Measurements from ENCODE around the gene CYP24A1. TPM values are rescaled to one million over a fixed set of nuclear protein-coding genes. Genes with fewer than 3 reads are reported as not detected.

Gene CYP24A1
- total and polyA plus RNA-seq, 2 of the 8 experiments (the other 6 are each of a cell fraction or from before 2014, with no cell fraction given), result not detected

- WGBS, 2 experiments (ENCODE audit: extremely low coverage in 1 of 2, insufficient coverage in 1 of 2, insufficient read length in 1 of 2, insufficient replicate concordance in 2 of 2, low coverage in 1 of 2, low lambda C conversion rate in 2 of 2, missing lambda C conversion rate in 1 of 2), result 86% methylated on average over 2 of the region's 2 CpGs; no CpG with 5 or more reads in 1 of the 2 experiments
- TF ChIP-seq POU5F1 (IDR thresholded peaks at IDR 0.05; ENCODE audit: low read depth, low read length) (no peak), CHD2 (IDR thresholded peaks at IDR 0.05; ENCODE audit: low read length) (no peak), EGR1 (IDR thresholded peaks at IDR 0.05; ENCODE audit: borderline replicate concordance, low read depth, low read length) (no peak), BCL11A (IDR thresholded peaks at IDR 0.05; ENCODE audit: low read depth in 2 of 2, low read length in 2 of 2) (no peak), ATF3 (IDR thresholded peaks at IDR 0.05; ENCODE audit: insufficient read depth, low read depth, low read length) (no peak), E2F6 (IDR thresholded peaks at IDR 0.05) (no peak), RAD21 (IDR thresholded peaks at IDR 0.05 in 1 of 2, conservative IDR thresholded peaks at IDR 0.05 in 1 of 2; ENCODE audit: low read depth in 2 of 2, low read length in 2 of 2) (no peak), MAFK (IDR thresholded peaks at IDR 0.05; ENCODE audit: low read depth, low read length) (no peak), POLR2AphosphoS5 (IDR thresholded peaks at IDR 0.05; ENCODE audit: low read depth, low read length) (no peak), NANOG (IDR thresholded peaks at IDR 0.05; ENCODE audit: insufficient read depth, low read depth, low read length, poor library complexity, severe bottlenecking) (no peak), CBX8 (IDR thresholded peaks at IDR 0.05; ENCODE audit: borderline replicate concordance, low read depth, low read length) (no peak), KDM1A (IDR thresholded peaks at IDR 0.05; ENCODE audit: borderline replicate concordance, low read length) (no peak), SIX5 (IDR thresholded peaks at IDR 0.05; ENCODE audit: low read depth, low read length) (no peak), YY1 (IDR thresholded peaks at IDR 0.05; ENCODE audit: low read depth, low read length) (no peak)
These were observed 20.8 kb downstream of the CYP24A1 start for GRCh38 chr20:54153041-54153327.

More at GRCh38 chr20:54153041-54153327, 20.8 kb downstream of the CYP24A1 start:
- POLR2A ChIA-PET (ENCODE audit: partially characterized antibody), result no interaction called here
- Histone ChIP-seq H4K8ac (ENCODE audit: extremely low read depth, insufficient read depth, low read length) (no peak overlapping the region), H3K18ac (ENCODE audit: extremely low read depth, low read length) (no peak overlapping the region), H4K20me1 (replicated peaks in 1 of 2; ENCODE audit: control insufficient read depth in 1 of 2, insufficient read depth in 2 of 2, low read length in 2 of 2) (no peaks in the 10 kb centered on the region), H3K9ac (replicated peaks in 1 of 4; ENCODE audit: extremely low read depth in 1 of 4, low read depth in 3 of 4, low read length in 3 of 4) (no peak overlapping the region), H2AFZ (ENCODE audit: low read length) (no peak overlapping the region), H2BK12ac (ENCODE audit: low read depth, low read length) (no peak overlapping the region), H2BK120ac (replicated peaks; ENCODE audit: low read depth, low read length) (no peak overlapping the region), H3K4me2 (ENCODE audit: insufficient read depth in 1 of 2, low read depth in 2 of 2, low read length in 2 of 2) (no peak overlapping the region), H3K27me3 (replicated peaks in 1 of 4; ENCODE audit: control insufficient read depth in 3 of 4, extremely low read depth in 1 of 4, insufficient read depth in 3 of 4, low read length in 3 of 4) (no peaks in the 10 kb centered on the region), H3K4ac (replicated peaks; ENCODE audit: insufficient read length, low read depth, low read length) (no peak overlapping the region), H2BK20ac (ENCODE audit: low read length) (no peak overlapping the region), H3K79me2 (ENCODE audit: control insufficient read depth in 1 of 2, insufficient read depth in 2 of 2, low read length in 2 of 2) (no peaks in the 10 kb centered on the region), H2BK5ac (ENCODE audit: low read depth, low read length) (no peak overlapping the region), H3K56ac (replicated peaks; ENCODE audit: insufficient read length, low read depth, low read length) (no peak overlapping the region), H3K9me3 (ENCODE audit: insufficient read depth in 2 of 2, low read depth in 1 of 2, low read length in 1 of 2) (no peaks in the 10 kb centered on the region), H3K79me1 (ENCODE audit: low read depth, low read length) (no peaks in the 10 kb centered on the region), H3K4me3 (ENCODE audit: extremely low read depth in 1 of 4, insufficient read depth in 2 of 4, low read depth in 3 of 4, low read length in 4 of 4) (no peak overlapping the region), H2AK5ac (ENCODE audit: low read depth, low read length) (no peak overlapping the region), H3K14ac (ENCODE audit: insufficient read length) (no peak overlapping the region), H3K23ac (ENCODE audit: insufficient read length) (no peak overlapping the region), H4K91ac (replicated peaks; ENCODE audit: insufficient read length, low read length) (no peak overlapping the region), H3K27ac (ENCODE audit: low read depth, low read length) (no peak overlapping the region), H3K36me3 (ENCODE audit: control insufficient read depth in 2 of 4, insufficient read depth in 4 of 4, low read length in 3 of 4) (no peaks in the 10 kb centered on the region), H4K5ac (ENCODE audit: insufficient read length, low read depth, low read length) (no peak overlapping the region), H3K4me1 (replicated peaks in 1 of 4; ENCODE audit: control insufficient read depth in 3 of 4, insufficient read depth in 4 of 4, low read length in 3 of 4) (0 out of 7 replicates have a peak, but pooled peaks cover 0 to 5% (median 0%) of the 10 kb centered on the region in 4 experiments), H3K23me2 (ENCODE audit: low read depth, low read length) (no peaks in the 10 kb centered on the region), H2BK15ac (ENCODE audit: low read length) (no peak overlapping the region)
- no peak for FAIRE-seq
- CTCF ChIA-PET (ENCODE audit: partially characterized antibody), result interaction anchor here (1.3 kb wide), 1 partner anchor 13 kb away, joined by 4 read pairs; no protein-coding TSS in a partner anchor
- DNase-seq (ENCODE audit: low read depth in 1 of 2, low spot score in 2 of 2), result no peak
